Measurements from ENCODE around the gene ENKUR.

The ENKUR gene

GRCh38 chr10:24971374-24971773 is 44.6 kb downstream of the ENKUR start:
- TF ChIP-seq GATA3 (IDR thresholded peaks at IDR 0.05; ENCODE audit: low read depth, low read length) (no peak), GATA2 (IDR thresholded peaks at IDR 0.05; ENCODE audit: low read depth, low read length) (no peak)

- TF ChIP-seq GATA3 (IDR thresholded peaks at IDR 0.05; ENCODE audit: low read depth, low read length) (no peak), GATA2 (IDR thresholded peaks at IDR 0.05; ENCODE audit: low read depth, low read length) (no peak)
Observed at GRCh38 chr10:24969841-24970281, 46.1 kb downstream of the ENKUR start.

GRCh38 chr10:24968349-24968748 is 47.6 kb downstream of the ENKUR start:
- TF ChIP-seq GATA3 (IDR thresholded peaks at IDR 0.05; ENCODE audit: low read depth, low read length) (no peak), GATA2 (IDR thresholded peaks at IDR 0.05; ENCODE audit: low read depth, low read length) (no peak)

GRCh38 chr10:24966962-24967481 is 48.9 kb downstream of the ENKUR start:
- TF ChIP-seq GATA2 (IDR thresholded peaks at IDR 0.05; ENCODE audit: low read depth, low read length) (no peak), GATA3 (IDR thresholded peaks at IDR 0.05; ENCODE audit: low read depth, low read length) (no peak)

GRCh38 chr10:24965051-24965450 is 50.9 kb downstream of the ENKUR start:
- TF ChIP-seq GATA3 (IDR thresholded peaks at IDR 0.05; ENCODE audit: low read depth, low read length) = no peak

- TF ChIP-seq GATA3 (IDR thresholded peaks at IDR 0.05; ENCODE audit: low read depth, low read length) = no peak
- TF ChIP-seq GATA2 (IDR thresholded peaks at IDR 0.05; ENCODE audit: low read depth, low read length) = no peak
Observed at GRCh38 chr10:24963521-24964041, 52.4 kb downstream of the ENKUR start.

GRCh38 chr10:24962995-24963394 is 53.0 kb downstream of the ENKUR start:
- no peak for TF ChIP-seq GATA2 (IDR thresholded peaks at IDR 0.05; ENCODE audit: low read depth, low read length)
- no peak for TF ChIP-seq GATA3 (IDR thresholded peaks at IDR 0.05; ENCODE audit: low read depth, low read length)

- TF ChIP-seq GATA2 (IDR thresholded peaks at IDR 0.05; ENCODE audit: low read depth, low read length) (no peak), GATA3 (IDR thresholded peaks at IDR 0.05; ENCODE audit: low read depth, low read length) (no peak)
Observed at GRCh38 chr10:24961582-24961981, 54.4 kb downstream of the ENKUR start.

- TF ChIP-seq GATA2 (IDR thresholded peaks at IDR 0.05; ENCODE audit: low read depth, low read length) (no peak), GATA3 (IDR thresholded peaks at IDR 0.05; ENCODE audit: low read depth, low read length) (no peak)
Observed at GRCh38 chr10:24959382-24959730, 56.6 kb downstream of the ENKUR start.

- no peak for TF ChIP-seq GATA2 (IDR thresholded peaks at IDR 0.05; ENCODE audit: low read depth, low read length)
- TF ChIP-seq GATA3 (IDR thresholded peaks at IDR 0.05; ENCODE audit: low read depth, low read length) = no peak
Observed at GRCh38 chr10:24958721-24959381, 57.1 kb downstream of the ENKUR start.

GRCh38 chr10:24958091-24958720 is 57.8 kb downstream of the ENKUR start:
- TF ChIP-seq GATA3 (IDR thresholded peaks at IDR 0.05; ENCODE audit: low read depth, low read length) (no peak), GATA2 (IDR thresholded peaks at IDR 0.05; ENCODE audit: low read depth, low read length) (no peak)

GRCh38 chr10:24953675-24954074 is 62.3 kb downstream of the ENKUR start:
- no peak for TF ChIP-seq GATA3 (IDR thresholded peaks at IDR 0.05; ENCODE audit: low read depth, low read length)
- TF ChIP-seq GATA2 (IDR thresholded peaks at IDR 0.05; ENCODE audit: low read depth, low read length) = no peak

- TF ChIP-seq GATA3 (IDR thresholded peaks at IDR 0.05; ENCODE audit: low read depth, low read length) (no peak), GATA2 (IDR thresholded peaks at IDR 0.05; ENCODE audit: low read depth, low read length) (no peak)
Observed at GRCh38 chr10:24952707-24953645, 63.0 kb downstream of the ENKUR start.

- no peak for TF ChIP-seq GATA2 (IDR thresholded peaks at IDR 0.05; ENCODE audit: low read depth, low read length)
- TF ChIP-seq GATA3 (IDR thresholded peaks at IDR 0.05; ENCODE audit: low read depth, low read length) = no peak
Observed at GRCh38 chr10:24952143-24952706, 63.7 kb downstream of the ENKUR start, which contains the start of gene PRTFDC1. Gene PRTFDC1, minus strand, starts transcription at chr10:24952606. Its CDS starts 31 bp downstream, at chr10:24952575.

All from SH-SY5Y (cell line).